Hepatocyte (in vitro differentiated cells): ENCODE measurements around the gene IL1RAPL1.

ENCODE experiments used
- CTCF ChIP-seq: fragments of 200-600 bp; sonication (generic); IDR thresholded peaks from 2 replicates; pipeline ENCODE4 v1.5.1; 2016; ENCODE audit warnings: antibody characterized with exemption, mild to moderate bottlenecking; ENCODE audit not compliant: poor library complexity
- EZH2 ChIP-seq: fragments of 200-600 bp; sonication (generic); IDR thresholded peaks from 2 replicates; pipeline ENCODE4 v1.6.1; 2016; ENCODE audit warnings: antibody characterized with exemption, mild to moderate bottlenecking, borderline replicate concordance
- EZH2phosphoT487 ChIP-seq: fragments of 200-600 bp; sonication (generic); IDR thresholded peaks from one replicate; pipeline ENCODE4 v1.6.1; 2018; ENCODE audit warnings: antibody characterized with exemption, mild to moderate bottlenecking, low read depth, moderate library complexity; ENCODE audit not compliant: unreplicated experiment, severe bottlenecking

- no peak for TF ChIP-seq CTCF
- no peak for TF ChIP-seq EZH2
- no peak for TF ChIP-seq EZH2phosphoT487
Observed at GRCh38 chrX:29627833-29628232, 1040.6 kb downstream of the IL1RAPL1 start.
